ENCODE data around the gene RBM23. TPM values are rescaled to one million over a fixed set of nuclear protein-coding genes. Genes with fewer than 3 reads are reported as not detected.
A peak's percentile ranks its signal among the peaks of the same experiment; 100 is the strongest.

Gene RBM23
- total RNA-seq, 1 experiment from 2014 or later: 64.1 TPM

DNA sequence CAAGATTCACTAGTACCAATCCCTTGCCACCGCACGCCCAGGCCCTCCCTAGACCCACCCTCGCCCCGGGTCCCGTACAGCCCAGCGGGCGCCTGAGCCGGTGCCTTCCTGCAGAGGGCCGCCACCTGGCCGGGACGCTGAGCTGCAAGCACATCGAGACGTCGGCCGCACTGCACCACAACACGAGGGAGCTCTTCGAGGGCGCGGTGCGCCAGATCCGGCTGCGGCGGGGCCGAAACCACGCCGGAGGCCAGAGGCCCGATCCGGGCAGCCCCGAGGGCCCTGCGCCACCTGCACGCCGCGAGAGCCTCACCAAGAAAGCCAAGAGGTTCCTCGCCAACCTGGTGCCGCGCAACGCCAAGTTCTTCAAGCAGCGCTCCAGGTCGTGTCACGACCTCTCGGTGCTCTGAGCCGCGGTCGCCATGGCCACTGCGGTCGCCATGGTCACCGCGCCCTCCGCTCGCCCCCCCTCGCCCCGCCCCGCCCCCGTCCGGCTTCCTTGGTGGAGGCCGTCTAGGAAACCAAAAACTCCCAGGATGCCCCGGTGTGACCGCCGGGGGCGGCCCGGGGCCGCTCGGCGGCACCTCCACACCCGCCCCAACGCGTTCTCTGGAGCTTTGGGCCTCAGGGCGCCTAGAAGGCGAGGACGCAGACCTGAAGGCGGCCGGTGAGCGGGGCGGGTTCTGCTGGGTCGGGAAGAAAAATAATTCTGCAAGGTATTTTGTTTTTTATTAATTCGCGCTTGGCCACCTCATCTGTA lies 32.3 kb downstream of the RBM23 start:
- DNase-seq (ENCODE audit: low spot score): no peak

DNA sequence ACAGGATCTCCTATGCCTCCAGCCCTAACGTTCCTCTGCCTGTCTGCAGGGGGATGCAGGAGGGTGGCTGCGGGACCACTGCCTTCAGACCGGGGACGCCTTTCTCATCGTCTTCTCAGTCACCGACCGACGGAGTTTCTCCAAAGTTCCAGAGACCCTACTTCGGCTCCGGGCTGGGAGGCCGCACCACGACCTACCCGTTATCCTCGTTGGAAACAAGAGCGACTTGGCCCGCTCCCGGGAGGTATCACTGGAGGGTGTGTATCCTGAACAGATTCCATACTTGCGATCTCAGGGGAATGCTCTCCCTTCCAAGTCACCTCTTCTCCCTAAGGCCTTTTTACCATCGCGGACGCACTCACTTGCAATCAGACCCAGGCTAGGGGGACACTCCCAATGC lies 33.0 kb downstream of the RBM23 start:
- DNase-seq (ENCODE audit: low spot score): no peak

DNA sequence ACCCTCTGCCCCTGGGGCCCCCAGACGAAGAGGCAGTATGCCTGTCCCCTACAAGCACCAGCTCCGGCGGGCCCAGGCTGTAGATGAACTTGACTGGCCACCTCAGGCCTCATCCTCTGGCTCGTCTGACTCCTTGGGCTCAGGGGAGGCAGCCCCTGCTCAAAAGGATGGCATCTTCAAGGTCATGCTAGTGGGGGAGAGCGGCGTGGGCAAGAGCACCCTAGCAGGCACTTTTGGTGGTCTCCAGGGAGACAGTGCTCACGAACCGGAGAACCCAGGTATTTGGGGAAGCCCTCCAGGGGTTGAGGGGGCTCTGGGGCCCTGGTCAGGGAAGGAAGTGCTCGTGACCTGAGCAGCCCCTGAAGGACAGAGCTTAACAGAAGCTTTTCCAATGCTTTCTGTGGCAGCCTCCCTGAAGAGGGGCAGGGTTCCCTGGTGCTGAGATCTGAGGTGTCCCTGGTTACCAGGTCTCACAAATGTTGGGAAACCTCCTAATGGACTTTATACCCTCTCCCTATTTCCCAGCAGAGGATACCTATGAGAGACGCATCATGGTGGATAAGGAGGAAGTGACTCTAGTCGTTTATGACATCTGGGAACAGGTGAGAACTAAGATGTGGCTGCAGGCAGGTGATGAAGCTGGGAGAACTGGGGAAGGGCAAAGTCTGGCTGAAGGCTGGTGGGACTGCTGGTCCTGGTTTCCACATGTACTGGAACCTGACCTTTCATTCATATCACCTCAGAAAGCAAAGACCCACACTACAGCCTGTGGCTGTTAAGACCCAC lies 34.0 kb downstream of the RBM23 start:
- DNase-seq (ENCODE audit: low spot score): no peak

DNA sequence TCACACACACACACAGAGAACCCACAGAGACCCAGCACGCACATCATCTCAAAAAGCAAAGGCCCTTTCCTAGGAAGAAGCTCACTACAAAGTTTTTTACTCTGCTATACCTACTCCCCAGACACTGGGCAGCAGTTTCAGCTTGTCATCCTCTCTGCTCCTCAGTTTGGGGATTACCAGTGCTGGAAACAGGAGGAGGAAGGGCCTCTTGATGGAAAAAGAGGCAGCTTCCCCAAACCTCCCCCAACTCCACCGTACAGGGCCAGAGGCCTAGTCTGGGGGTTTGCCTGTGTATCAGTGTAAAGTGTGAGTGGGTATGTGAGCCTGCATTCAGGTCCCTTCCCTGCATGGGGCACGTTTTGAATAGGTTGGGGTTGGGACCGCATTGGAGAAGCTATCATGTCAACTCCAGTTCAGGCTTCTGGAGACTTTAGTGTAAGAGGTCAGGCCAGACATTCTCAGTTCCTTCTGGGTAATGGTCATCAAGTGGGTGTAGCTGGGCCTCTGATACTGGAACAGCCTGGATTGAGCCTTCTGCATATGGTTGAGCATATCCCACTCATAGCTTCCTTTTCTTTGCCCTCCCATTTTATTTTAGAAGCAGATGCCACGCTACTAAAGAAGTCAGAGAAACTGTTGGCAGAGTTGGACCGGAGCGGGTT lies 34.7 kb downstream of the RBM23 start:
- no peak for DNase-seq (ENCODE audit: low spot score)

DNA sequence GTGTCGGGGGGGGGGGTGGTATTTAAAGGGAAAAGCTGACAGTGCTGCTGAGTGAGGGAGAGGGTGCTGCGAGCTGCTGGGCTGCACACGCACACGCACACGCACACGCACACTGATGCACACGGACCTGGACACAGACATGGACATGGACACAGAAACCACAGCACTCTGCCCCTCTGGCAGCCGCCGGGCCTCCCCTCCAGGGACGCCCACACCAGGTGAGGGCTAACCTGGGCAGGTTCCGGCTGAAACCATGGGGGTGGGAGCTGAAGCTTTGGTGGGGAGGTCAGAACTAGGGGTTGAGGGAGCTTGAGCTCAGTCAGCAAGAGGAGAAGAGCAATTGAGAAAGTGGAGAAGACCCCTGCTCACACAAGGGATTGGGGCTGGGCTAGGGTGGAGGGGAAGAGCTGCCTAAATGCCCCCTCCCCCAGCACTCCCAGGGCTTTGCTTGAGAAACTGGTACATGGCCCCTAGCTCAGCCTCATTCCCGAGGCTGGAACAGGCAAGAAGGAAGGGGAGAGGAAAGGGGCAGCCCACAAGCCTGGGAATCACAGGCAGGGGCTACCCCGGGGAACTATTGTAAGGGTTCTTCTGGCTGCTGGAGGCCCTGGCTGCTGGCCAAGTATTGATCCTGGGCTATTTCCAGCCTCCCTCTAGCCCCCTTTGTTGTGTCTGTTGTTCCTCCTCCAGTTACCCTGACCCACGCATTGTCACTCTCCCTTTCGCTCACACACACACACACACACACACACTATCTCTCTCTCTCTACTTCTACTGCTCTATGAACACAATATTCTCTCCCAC lies 35.6 kb downstream of the RBM23 start, which contains the start of gene REM2:
TSS of gene REM2 (plus strand) at position 50 of the 804 bp plus-strand sequence. CDS start at position 116, 66 bp downstream.
- no peak for DNase-seq (ENCODE audit: low spot score)

DNA sequence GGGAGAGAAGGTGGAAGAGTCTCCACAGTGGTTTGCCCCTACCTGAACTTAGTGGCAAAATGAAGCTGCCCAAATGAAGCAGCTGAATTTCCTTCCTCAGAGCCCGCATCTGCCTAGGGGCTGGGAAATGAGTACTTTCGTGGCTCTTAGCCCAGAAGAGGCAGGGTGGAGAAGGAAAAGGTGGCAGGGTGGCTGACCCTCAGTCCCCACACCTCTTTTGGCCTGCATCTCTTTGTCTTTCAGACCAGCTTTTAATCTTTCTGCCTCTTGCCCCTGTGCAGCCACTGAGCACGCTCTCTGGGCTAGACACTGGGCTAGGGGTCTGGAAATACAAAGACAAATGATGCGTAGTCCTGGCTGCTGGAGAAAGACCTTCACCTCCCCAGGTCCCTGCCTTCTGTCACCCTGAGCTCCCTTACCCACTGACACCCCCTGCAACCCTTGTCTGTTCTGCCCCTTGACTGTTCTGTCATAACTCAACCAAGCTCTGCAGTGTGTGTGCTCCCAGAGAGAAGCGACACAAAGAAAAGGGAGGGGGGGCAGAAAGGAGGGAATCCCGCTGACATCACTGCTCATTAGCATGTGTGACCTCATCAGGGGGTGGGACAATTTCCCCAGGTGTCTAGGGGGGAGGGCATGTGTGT lies 36.3 kb downstream of the RBM23 start:
- DNase-seq (ENCODE audit: low spot score): peak; percentile 11

DNA sequence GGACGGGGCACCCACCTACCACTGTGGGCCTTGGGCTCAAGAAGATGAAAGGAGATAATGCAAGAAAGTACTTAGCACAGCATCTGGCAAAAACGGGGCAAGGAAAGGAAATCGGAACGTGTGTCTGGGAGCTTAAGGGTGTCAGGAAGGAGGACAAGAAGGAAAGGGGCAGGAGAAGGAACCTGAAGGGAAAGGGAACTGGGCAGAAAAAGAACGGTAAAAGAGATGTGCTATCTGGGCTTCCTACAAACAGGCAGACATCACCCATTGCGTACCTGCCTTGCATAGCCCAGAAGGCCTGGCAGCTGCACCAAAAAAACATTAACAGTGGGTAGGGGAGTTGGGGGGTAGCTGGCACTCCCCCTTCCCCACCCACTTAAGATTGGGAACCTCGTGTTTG lies 36.9 kb downstream of the RBM23 start:
- DNase-seq (ENCODE audit: low spot score): no peak

DNA sequence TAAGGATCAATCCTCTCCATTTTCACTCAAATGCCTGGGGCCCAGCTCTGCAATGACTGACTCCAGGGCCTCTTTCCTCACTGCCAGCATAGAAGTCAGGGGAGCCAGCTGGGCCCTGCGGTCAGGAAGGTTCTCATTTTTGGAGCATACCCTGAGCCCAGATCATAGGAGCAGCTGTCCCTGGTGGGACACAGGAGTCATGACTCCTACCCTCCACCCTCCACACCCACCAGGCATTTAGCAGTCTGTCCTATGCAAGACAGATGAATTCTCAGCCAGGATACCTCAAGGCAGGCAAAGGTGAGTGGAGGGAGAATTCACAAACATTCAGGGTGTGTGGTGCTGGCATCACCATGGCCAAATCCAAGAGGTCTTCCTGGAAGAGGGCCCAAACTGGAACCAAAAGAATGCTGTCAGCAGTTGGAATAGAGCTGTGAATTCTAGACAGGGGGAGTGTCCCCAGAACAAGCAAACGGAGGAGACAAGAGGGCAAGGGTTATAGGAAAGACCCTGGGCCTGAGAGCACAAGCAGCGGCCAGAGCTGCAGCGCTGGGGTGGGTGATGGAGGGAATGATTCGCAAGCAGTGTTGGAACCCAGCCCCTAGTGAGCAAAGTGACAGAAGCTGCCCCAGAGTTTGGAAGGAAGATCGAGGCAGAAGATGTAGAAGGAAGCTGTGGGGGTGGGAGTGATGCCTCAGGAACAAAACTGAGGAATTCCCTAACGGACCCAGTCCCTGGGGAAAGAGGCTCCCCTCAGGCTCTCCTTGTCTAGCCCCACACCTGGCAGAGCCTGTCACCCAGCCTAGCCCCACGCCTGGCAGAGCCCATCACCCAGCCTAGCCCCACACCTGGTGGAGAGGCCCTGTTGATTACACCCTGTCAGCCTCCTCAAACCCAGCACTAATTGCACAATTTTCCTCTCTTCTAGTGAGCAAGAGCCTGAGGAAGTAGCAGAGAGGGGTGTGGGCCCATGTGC lies 40.4 kb downstream of the RBM23 start:
- DNase-seq (ENCODE audit: low spot score): no peak

DNA sequence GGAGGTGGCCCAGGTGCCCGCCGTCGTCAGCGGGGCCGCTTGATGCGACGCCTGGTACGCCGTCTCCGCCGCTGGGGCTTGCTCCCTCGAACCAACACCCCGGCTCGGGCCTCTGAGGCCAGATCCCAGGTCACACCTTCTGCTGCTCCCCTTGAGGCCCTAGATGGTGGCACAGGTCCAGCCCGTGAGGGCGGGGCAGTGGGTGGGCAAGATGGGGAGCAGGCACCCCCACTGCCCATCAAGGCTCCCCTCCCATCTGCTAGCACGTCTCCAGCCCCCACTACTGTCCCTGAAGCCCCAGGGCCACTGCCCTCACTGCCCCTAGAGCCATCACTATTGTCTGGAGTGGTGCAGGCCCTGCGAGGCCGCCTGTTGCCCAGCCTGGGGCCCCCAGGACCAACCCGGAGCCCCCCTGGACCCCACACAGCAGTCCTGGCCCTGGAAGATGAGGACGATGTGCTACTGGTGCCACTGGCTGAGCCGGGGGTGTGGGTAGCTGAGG lies 41.9 kb downstream of the RBM23 start:
- no peak for DNase-seq (ENCODE audit: low spot score)

DNA sequence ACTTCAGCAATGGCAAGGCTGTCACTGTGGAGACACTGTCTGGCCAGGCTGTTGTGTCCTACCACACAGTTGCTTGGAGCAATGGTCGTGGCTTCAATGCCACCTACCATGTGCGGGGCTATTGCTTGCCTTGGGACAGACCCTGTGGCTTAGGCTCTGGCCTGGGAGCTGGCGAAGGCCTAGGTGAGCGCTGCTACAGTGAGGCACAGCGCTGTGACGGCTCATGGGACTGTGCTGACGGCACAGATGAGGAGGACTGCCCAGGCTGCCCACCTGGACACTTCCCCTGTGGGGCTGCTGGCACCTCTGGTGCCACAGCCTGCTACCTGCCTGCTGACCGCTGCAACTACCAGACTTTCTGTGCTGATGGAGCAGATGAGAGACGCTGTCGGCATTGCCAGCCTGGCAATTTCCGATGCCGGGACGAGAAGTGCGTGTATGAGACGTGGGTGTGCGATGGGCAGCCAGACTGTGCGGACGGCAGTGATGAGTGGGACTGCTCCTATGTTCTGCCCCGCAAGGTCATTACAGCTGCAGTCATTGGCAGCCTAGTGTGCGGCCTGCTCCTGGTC lies 43.1 kb downstream of the RBM23 start:
- no peak for DNase-seq (ENCODE audit: low spot score)

DNA sequence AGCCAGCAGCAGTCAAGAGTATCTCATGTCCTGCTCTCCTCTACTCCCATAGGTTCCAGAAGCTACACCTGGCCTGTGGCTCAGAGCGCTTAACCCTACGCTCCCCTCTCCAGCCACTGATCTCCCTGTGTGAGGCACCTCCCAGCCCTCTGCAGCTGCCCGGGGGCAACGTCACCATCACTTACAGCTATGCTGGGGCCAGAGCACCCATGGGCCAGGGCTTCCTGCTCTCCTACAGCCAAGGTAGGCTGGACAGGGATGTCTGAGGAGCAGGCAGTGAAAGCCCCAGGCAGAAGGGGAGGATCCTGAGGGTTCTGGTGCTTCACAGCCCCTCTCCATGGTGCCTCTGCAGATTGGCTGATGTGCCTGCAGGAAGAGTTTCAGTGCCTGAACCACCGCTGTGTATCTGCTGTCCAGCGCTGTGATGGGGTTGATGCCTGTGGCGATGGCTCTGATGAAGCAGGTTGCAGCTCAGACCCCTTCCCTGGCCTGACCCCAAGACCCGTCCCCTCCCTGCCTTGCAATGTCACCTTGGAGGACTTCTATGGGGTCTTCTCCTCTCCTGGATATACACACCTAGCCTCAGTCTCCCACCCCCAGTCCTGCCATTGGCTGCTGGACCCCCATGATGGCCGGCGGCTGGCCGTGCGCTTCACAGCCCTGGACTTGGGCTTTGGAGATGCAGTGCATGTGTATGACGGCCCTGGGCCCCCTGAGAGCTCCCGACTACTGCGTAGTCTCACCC lies 43.8 kb downstream of the RBM23 start:
- DNase-seq (ENCODE audit: low spot score): no peak

DNA sequence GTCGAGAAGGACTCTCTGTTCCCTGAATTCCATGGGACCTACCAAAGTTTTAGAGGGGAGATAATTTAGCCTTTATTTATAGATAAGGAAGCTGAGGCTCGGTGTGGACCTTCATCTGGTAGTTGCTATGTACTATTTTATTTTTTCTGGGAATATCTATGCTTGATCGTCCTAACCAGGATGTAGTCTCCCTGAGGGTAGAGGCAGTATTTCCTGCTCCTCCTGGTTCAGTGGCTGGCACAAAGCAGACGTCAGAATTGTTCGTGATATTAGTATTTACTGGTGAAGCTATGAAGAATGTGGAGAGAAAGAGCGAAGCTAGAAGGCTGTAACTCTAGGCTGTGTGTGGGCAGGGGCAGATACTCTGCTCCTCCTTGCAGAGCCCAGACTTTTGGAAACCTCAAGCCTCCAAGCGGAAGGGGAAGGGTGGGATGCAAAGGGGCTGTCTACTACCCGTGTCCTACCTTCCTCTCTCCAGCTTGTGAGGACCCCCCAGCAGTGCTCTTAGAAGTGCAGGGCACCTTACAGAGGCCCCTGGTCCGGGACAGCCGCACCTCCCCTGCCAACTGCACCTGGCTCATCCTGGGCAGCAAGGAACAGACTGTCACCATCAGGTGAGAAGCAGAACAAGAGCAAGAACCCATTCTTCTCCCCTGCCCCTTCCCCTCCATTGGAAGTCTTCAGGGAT lies 46.0 kb downstream of the RBM23 start:
- DNase-seq (ENCODE audit: low spot score): no peak

DNA sequence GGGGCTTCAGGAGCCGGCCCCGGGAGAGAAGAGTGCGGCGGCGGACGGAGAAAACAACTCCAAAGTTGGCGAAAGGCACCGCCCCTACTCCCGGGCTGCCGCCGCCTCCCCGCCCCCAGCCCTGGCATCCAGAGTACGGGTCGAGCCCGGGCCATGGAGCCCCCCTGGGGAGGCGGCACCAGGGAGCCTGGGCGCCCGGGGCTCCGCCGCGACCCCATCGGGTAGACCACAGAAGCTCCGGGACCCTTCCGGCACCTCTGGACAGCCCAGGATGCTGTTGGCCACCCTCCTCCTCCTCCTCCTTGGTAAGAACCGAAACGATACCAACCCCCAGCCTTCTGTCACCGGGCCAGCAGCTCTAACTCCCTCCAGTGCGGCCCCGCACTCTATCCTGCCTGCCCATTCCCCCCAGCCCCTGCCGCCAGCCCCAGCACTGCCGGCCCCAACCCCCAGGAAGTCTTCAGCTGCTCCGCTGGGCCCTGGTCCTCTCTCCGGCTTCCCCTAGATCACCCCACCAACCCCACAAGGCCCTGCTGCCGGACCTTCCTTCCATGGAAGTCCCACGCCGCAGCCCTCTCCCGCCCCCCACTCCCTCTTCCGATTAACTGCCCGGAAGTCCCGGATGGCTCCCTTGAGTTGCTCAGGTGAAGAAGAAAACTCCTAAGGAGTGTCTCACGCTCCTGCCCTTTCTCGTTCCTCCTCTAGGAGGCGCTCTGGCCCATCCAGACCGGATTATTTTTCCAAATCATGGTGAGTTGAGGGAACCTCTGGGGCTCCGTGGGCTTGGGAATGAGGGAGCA lies 46.7 kb downstream of the RBM23 start:
- peak; percentile 77 for DNase-seq (ENCODE audit: low spot score)

DNA sequence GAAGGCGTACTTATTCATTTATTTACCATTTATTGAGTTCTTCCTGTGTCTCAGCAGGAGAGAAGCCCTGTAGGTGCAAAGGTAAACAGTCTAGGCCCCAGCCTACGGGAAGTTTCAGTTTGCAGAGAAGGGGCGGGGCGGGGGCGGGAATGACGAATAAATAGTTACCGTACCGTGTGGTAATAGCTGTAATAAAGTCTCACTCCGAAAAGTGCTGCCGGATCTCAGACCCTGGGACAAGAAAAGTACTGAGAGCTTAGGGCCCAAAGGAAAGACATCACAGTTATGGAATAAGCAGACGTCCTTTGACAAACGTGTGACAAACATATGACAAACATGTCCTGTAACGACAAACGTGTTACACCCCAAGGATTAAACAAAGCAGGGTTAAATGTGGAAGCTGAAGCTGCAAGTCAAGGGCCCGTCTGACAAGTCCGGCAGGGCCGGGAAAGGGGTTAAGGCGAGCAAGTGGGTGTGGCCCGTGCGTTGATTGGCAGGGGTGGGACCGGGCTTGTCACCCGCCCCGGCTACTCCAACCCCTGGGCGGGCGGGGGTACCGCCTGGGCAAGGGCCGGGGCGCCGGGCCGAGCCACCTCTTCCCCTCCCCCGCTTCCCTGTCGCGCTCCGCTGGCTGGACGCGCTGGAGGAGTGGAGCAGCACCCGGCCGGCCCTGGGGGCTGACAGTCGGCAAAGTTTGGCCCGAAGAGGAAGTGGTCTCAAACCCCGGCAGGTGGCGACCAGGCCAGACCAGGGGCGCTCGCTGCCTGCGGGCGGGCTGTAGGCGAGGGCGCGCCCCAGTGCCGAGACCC lies 47.5 kb downstream of the RBM23 start, which contains the start of gene LRP10:
TSS of gene LRP10 (plus strand) at position 517 of the 809 bp plus-strand sequence. CDS start 564 bp downstream, outside the sequence.
- DNase-seq (ENCODE audit: low spot score): peak; percentile 70

DNA sequence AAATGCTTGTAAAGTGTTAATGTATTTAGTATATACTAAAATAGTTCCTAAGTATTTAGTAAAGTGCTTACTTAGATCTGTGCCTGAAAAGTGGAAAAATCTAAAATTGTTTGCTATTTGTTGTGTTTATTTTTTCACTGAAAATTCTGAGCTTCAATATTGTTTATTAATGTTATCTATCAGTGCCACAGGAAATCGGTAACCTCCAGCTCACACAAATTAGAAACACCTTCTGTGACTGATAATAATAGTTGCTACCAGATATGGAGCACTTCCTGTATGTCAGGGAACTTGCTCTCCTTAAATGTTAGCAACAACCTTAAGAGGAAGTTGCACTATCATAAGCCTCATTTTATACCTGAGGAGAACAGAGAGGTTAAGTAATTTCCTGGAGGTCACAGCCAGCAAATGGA lies 48.1 kb downstream of the RBM23 start:
- DNase-seq (ENCODE audit: low spot score): no peak

DNA sequence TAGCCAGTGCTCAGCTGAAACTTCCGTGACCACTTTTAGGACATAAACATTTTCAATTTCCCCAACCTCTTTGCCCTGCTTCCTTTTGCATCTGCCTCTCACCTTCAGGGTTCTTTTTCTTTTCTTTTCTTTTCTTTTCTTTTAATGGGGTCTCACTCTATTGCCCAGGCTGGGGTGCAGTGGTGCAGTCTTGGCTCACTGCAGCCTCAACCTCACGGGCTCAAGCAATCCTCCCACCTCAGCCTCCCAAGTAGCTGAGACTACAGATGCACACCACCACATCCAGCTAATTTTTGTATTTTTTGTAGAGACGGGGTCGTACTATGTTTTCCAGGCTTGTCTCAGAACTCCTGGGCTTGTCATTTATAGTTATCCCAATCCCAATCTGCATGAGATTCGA lies 52.1 kb downstream of the RBM23 start:
- no peak for DNase-seq (ENCODE audit: low spot score)
